GM23338 (cell line): ENCODE measurements around the gene DAND5. TPM values are rescaled to one million over a fixed set of nuclear protein-coding genes. Genes with fewer than 3 reads are reported as not detected.
"Not testable (repeated sequence)": the region's sequence is repeated elsewhere in the genome, so short reads cannot be mapped to it uniquely, and the experiment has no call there.

Experiments used
- ATAC-seq: fragments of 200-7000 bp; cut with Tn5 transposase; 3 replicates; pipeline ENCODE4 v1.9.1; 2020
- DNase-seq: peaks from one replicate; pipeline ENCODE4 v3.0.0-alpha.2; 2015; ENCODE audit warnings: low spot score
- H2AFZ ChIP-seq: fragments of 200-600 bp; sonication (generic); 2 replicates; pipeline ENCODE4 v1.8.0; 2016; ENCODE audit warnings: antibody characterized with exemption, mild to moderate bottlenecking, moderate library complexity
- H3F3A ChIP-seq: fragments of 200-600 bp; sonication (generic); replicated peaks from 2 replicates; pipeline ENCODE4 v1.8.0; 2017; ENCODE audit warnings: antibody characterized with exemption, mixed run types, low read depth
- H3K27ac ChIP-seq: fragments of 200-600 bp; sonication (generic); 2 replicates; pipeline ENCODE4 v1.6.1; 2016; ENCODE audit warnings: low read depth
- H3K27me3 ChIP-seq: fragments of 200-600 bp; sonication (generic); 2 replicates; pipeline ENCODE4 v1.8.0; 2016; ENCODE audit warnings: mild to moderate bottlenecking, mixed run types, moderate library complexity; ENCODE audit not compliant: insufficient read depth
- H3K36me3 ChIP-seq: fragments of 200-600 bp; sonication (generic); 2 replicates; pipeline ENCODE4 v1.8.0; 2016; ENCODE audit warnings: mild to moderate bottlenecking; ENCODE audit not compliant: insufficient read depth
- H3K4me1 ChIP-seq: fragments of 200-600 bp; sonication (generic); 2 replicates; pipeline ENCODE4 v1.8.0; 2016; ENCODE audit warnings: mild to moderate bottlenecking, moderate library complexity; ENCODE audit not compliant: insufficient read depth
- H3K4me2 ChIP-seq: fragments of 200-600 bp; sonication (generic); 2 replicates; pipeline ENCODE4 v1.7.1; 2017; ENCODE audit warnings: mixed run types
- H3K4me3 ChIP-seq: fragments of 200-600 bp; sonication (generic); 2 replicates; pipeline ENCODE4 v1.6.1; 2016; ENCODE audit warnings: mixed run types
- H3K79me2 ChIP-seq: fragments of 200-600 bp; sonication (generic); replicated peaks from 2 replicates; pipeline ENCODE4 v1.8.0; 2017; ENCODE audit warnings: mild to moderate bottlenecking; ENCODE audit not compliant: insufficient read depth
- H3K9me2 ChIP-seq: fragments of 200-600 bp; sonication (generic); 2 replicates; pipeline ENCODE4 v1.8.0; 2017; ENCODE audit not compliant: insufficient read depth
- H4K20me1 ChIP-seq: fragments of 200-600 bp; sonication (generic); replicated peaks from 2 replicates; pipeline ENCODE4 v1.8.0; 2017; ENCODE audit warnings: mild to moderate bottlenecking; ENCODE audit not compliant: insufficient read depth
- H3K27ac Mint-ChIP-seq: 2 replicates; pipeline ENCODE4 v1.8.0; 2020; ENCODE audit warnings: inconsistent platforms, mild to moderate bottlenecking, moderate library complexity, mixed read lengths
- H3K27me3 Mint-ChIP-seq: 3 replicates; pipeline ENCODE4 v1.8.0; 2022; ENCODE audit warnings: low read depth, mild to moderate bottlenecking, moderate library complexity, mixed read lengths, inconsistent platforms; ENCODE audit not compliant: insufficient read depth, poor library complexity
- H3K36me3 Mint-ChIP-seq: 3 replicates; pipeline ENCODE4 v1.8.0; 2021; ENCODE audit warnings: low read depth, mild to moderate bottlenecking, inconsistent platforms, moderate library complexity, mixed read lengths
- H3K4me1 Mint-ChIP-seq: 3 replicates; pipeline ENCODE4 v1.8.0; 2020; ENCODE audit warnings: mild to moderate bottlenecking, inconsistent platforms, mixed read lengths
- H3K4me3 Mint-ChIP-seq: 3 replicates; pipeline ENCODE4 v1.8.0; 2021; ENCODE audit warnings: moderate library complexity, mild to moderate bottlenecking, inconsistent platforms, mixed read lengths
- H3K9me3 Mint-ChIP-seq: 3 replicates; pipeline ENCODE4 v1.8.0; 2020; ENCODE audit warnings: moderate library complexity, mild to moderate bottlenecking, inconsistent platforms, mixed read lengths
- CTCF ChIP-seq, 2 experiments: fragments of 200-600 bp in 1 of 2; sonication (generic) in 1 of 2; conservative IDR thresholded peaks; 2 replicates each; pipeline versions ENCODE4 v1.5.1 to v1.6.1; 2016 to 2017; ENCODE audit warnings: antibody characterized with exemption in 2 of 2, low read depth in 2 of 2, mild to moderate bottlenecking in 2 of 2, moderate library complexity in 1 of 2
- NANOG ChIP-seq: IDR thresholded peaks from 2 replicates; pipeline ENCODE4 v1.6.1; 2016; ENCODE audit warnings: antibody characterized with exemption, borderline replicate concordance
- ZNF331 ChIP-seq: fragments of 250-450 bp; sonication (Bioruptor Pico); IDR thresholded peaks from 2 replicates; pipeline ENCODE4 v1.5.0; 2020; ENCODE audit warnings: low read depth, mild to moderate bottlenecking, moderate library complexity
- ZNF462 ChIP-seq: fragments of 250-450 bp; sonication (Bioruptor Pico); IDR thresholded peaks from 2 replicates; pipeline ENCODE4 v1.5.0; 2020; ENCODE audit warnings: mild to moderate bottlenecking, moderate library complexity
- polyA plus RNA-seq: library from polyadenylated mRNA; unstranded; fragments of >200 nt; fragmentation: Nextera tagmentation; extraction: Ambion mirVana; gene quantifications from 2 replicates; pipeline ENCODE4 v1.2.1, GENCODE V29; 2016
- total RNA-seq: library from RNA; depleted of rRNA; stranded (reverse); fragments of >200 nt; shearing (Covaris generic); gene quantifications from 2 replicates; pipeline ENCODE4 v1.2.3, GENCODE V29; 2014

Gene DAND5
- total and polyA plus RNA-seq, 2 experiments from 2014 or later, result 0.18 to 0.28 TPM

DNA sequence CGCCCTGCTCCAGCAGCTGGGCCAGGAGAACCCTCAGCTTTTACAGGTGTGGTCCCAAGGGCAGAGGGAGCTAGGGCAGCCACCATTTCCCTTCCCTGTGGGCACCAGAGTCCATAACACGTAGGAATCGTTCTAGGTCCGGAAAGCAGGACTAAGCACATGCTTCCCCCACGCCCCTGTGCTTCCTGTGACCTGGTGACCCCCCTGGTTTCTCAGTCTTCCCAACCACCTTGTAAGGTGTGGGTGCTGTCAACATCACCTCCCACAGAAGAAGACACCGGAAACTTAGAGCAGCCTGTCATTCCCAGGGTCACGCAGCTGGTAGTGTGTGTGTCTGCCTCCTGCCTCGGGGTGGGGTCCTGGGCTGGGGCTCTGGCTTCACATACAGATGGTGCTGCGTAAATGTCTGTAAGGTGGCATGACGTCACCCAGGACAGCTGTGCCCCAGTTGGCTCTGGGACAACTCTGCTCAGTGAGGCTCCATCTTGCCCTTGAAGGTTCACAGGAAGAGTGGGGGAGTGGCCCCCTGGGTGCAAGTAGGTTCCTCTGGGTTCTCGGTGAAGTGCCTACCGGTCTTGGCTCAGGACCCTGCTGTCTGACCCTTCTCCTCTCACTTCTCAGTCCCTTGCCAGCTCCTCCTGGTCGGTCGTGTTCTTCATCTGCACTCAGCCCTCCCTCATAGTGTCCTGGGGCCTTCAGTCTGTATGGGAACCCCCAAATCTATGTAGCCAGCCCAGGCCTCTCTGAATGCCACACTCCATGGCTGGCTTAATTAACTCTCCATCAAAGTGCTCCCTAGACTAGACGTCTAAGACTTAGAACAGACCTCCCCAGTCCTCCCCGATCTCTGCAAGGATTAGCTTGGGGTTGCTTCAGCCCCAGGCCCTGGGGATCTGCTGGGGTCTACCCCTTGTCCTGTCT is 19.8 kb upstream of the DAND5 start:
- Mint-ChIP-seq H3K4me3 (no peak overlapping the region; the same call in 2 of the 3 replicates), H3K27ac (no peak overlapping the region), H3K27me3 (peaks cover 35% of the 10 kb centered on the region), H3K9me3 (no peaks in the 10 kb centered on the region; the same call in 1 of the 3 replicates), H3K36me3 (peaks cover 87% of the 10 kb centered on the region), H3K4me1 (peaks cover 28% of the 10 kb centered on the region)
- Histone ChIP-seq H3K36me3 (peaks cover 17% of the 10 kb centered on the region), H3K27me3 (no peaks in the 10 kb centered on the region), H3K4me2 (no peak overlapping the region), H2AFZ (no peak overlapping the region), H3F3A (peaks cover 37% of the 10 kb centered on the region), H3K9me2 (no peaks in the 10 kb centered on the region), H3K4me3 (no peak overlapping the region), H3K27ac (no peak overlapping the region), H3K79me2 (peaks cover 22% of the 10 kb centered on the region), H4K20me1 (peaks cover 13% of the 10 kb centered on the region; the same call in 1 of the 2 replicates), H3K4me1 (peaks cover 18% of the 10 kb centered on the region)
- DNase-seq (no peak), ATAC-seq (no peak)
- TF ChIP-seq ZNF331 (CRISPR knock-in tag) (no peak), NANOG (no peak), CTCF (conservative IDR thresholded peaks at IDR 0.05; ENCODE audit: low read depth in 2 of 2) (no peak)

DNA sequence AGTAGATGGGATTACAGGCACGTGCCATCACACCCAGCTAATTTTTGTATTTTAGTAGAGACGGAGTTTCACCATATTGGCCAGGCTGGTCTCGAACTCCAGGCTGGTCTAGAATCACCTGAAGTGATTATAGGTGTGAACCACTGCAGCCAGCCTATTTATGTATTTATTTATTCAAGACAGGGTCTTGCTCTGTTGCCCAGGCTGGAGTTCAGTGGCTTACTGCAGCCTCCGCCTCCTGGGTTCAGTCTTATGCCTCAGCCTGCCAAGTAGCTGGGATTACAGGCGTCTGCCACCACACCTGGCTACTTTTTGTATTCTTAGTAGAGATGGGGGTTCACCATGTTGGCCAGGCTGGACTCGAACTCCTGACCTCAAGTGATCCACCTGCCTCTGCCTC is 17.3 kb upstream of the DAND5 start:
- not testable (repeated sequence) for H3K4me3 Mint-ChIP-seq, H3K27me3 ChIP-seq, ATAC-seq, H2AFZ ChIP-seq, H3K27ac Mint-ChIP-seq, H3K9me3 Mint-ChIP-seq, H3K4me3 ChIP-seq, H3K4me2 ChIP-seq, H3K9me2 ChIP-seq, DNase-seq
- Histone ChIP-seq H3K4me1 (peaks cover 24% of the 10 kb centered on the region), H3K79me2 (peaks cover 36% of the 10 kb centered on the region), H3K27ac (peak overlapping the region; percentile 75), H3F3A (peaks cover 40% of the 10 kb centered on the region), H4K20me1 (peaks cover 20% of the 10 kb centered on the region; the same call in 1 of the 2 replicates), H3K36me3 (peaks cover 19% of the 10 kb centered on the region; the same call in 1 of the 2 replicates)
- Mint-ChIP-seq H3K4me1 (peaks cover 36% of the 10 kb centered on the region), H3K27me3 (peaks cover 32% of the 10 kb centered on the region), H3K36me3 (peaks cover 82% of the 10 kb centered on the region)

- no peak for TF ChIP-seq ZNF331 (CRISPR knock-in tag)
- no peak for TF ChIP-seq ZNF462 (CRISPR knock-in tag)
- Mint-ChIP-seq H3K27me3 (peaks cover 30% of the 10 kb centered on the region), H3K9me3 (no peaks in the 10 kb centered on the region; the same call in 1 of the 3 replicates), H3K4me1 (peaks cover 33% of the 10 kb centered on the region), H3K36me3 (peaks cover 78% of the 10 kb centered on the region), H3K4me3 (no peak overlapping the region), H3K27ac (peak overlapping the region; percentile 88; the same call in 1 of the 2 replicates)
- Histone ChIP-seq H4K20me1 (peaks cover 15% of the 10 kb centered on the region; the same call in 1 of the 2 replicates), H3F3A (peaks cover 36% of the 10 kb centered on the region), H3K27me3 (no peaks in the 10 kb centered on the region), H3K79me2 (peaks cover 35% of the 10 kb centered on the region), H3K4me3 (no peak overlapping the region), H3K9me2 (no peaks in the 10 kb centered on the region), H3K4me1 (peaks cover 18% of the 10 kb centered on the region), H2AFZ (no peak overlapping the region), H3K4me2 (no peak overlapping the region), H3K27ac (peak overlapping the region; percentile 75), H3K36me3 (peaks cover 18% of the 10 kb centered on the region; the same call in 1 of the 2 replicates)
- ATAC-seq, result peak; percentile 11; the same call in 2 of the 3 replicates
- no peak for DNase-seq
Measured at GRCh38 chr19:12952488-12953137, 16.8 kb upstream of the DAND5 start.
